HUES6 (cell line): ENCODE data around the gene DMXL1.

ENCODE experiments used
- H3K27ac ChIP-seq: 2 replicates; pipeline ENCODE4 v1.7.0; 2013; ENCODE audit warnings: low read depth, mild to moderate bottlenecking, low read length, inconsistent platforms
- H3K27me3 ChIP-seq: 2 replicates; pipeline ENCODE4 v1.6.1; 2013; ENCODE audit warnings: low read length; ENCODE audit not compliant: control insufficient read depth, insufficient read depth
- H3K36me3 ChIP-seq: 2 replicates; pipeline ENCODE4 v1.6.1; 2013; ENCODE audit warnings: low read length; ENCODE audit not compliant: control insufficient read depth, insufficient read depth
- H3K4me1 ChIP-seq: 2 replicates; pipeline ENCODE4 v1.6.1; 2013; ENCODE audit warnings: low read length; ENCODE audit not compliant: control insufficient read depth, insufficient read depth
- H3K4me3 ChIP-seq: 2 replicates; pipeline ENCODE4 v1.5.1; 2013; ENCODE audit warnings: low read depth, low read length
- H3K9ac ChIP-seq: one replicate; pipeline ENCODE4 v1.6.1; 2013; ENCODE audit warnings: mild to moderate bottlenecking, low read length
- H3K9me3 ChIP-seq: 2 replicates; pipeline ENCODE4 v1.6.1; 2013; ENCODE audit warnings: low read depth, low read length; ENCODE audit not compliant: control insufficient read depth, insufficient read depth

Gene DMXL1

GRCh38 chr5:119282628-119283027 lies 211.7 kb downstream of the DMXL1 start:
- H3K4me3 ChIP-seq, result no peak overlapping the region
- H3K27me3 ChIP-seq, result no peaks in the 10 kb centered on the region
- H3K36me3 ChIP-seq, result no peaks in the 10 kb centered on the region
- peaks cover 9% of the 10 kb centered on the region; the same call in 1 of the 2 replicates for H3K4me1 ChIP-seq
- H3K9ac ChIP-seq, result no peak overlapping the region
- H3K27ac ChIP-seq, result no peak overlapping the region
- no peaks in the 10 kb centered on the region for H3K9me3 ChIP-seq

- Histone ChIP-seq H3K4me3 (no peak overlapping the region), H3K4me1 (peaks cover 18% of the 10 kb centered on the region; the same call in 1 of the 2 replicates), H3K9ac (no peak overlapping the region), H3K36me3 (no peaks in the 10 kb centered on the region), H3K27ac (no peak overlapping the region), H3K9me3 (no peaks in the 10 kb centered on the region), H3K27me3 (no peaks in the 10 kb centered on the region)
Observed at GRCh38 chr5:119284031-119284430, 213.1 kb downstream of the DMXL1 start.

- H3K9me3 ChIP-seq, result no peaks in the 10 kb centered on the region
- no peak overlapping the region for H3K9ac ChIP-seq
- no peaks in the 10 kb centered on the region for H3K27me3 ChIP-seq
- H3K36me3 ChIP-seq, result no peaks in the 10 kb centered on the region
- no peak overlapping the region for H3K27ac ChIP-seq
- H3K4me3 ChIP-seq, result no peak overlapping the region
- peaks cover 30% of the 10 kb centered on the region for H3K4me1 ChIP-seq
Observed at GRCh38 chr5:119285070-119285916, 214.4 kb downstream of the DMXL1 start.

- no peak overlapping the region for H3K9ac ChIP-seq
- H3K27me3 ChIP-seq, result no peaks in the 10 kb centered on the region
- H3K36me3 ChIP-seq, result no peaks in the 10 kb centered on the region
- H3K9me3 ChIP-seq, result no peaks in the 10 kb centered on the region
- no peak overlapping the region for H3K4me3 ChIP-seq
- H3K27ac ChIP-seq, result no peak overlapping the region
- H3K4me1 ChIP-seq, result peaks cover 45% of the 10 kb centered on the region
Observed at GRCh38 chr5:119286511-119287488, 215.9 kb downstream of the DMXL1 start.

- Histone ChIP-seq H3K9me3 (no peaks in the 10 kb centered on the region), H3K27me3 (no peaks in the 10 kb centered on the region), H3K9ac (peak overlapping the region; percentile 45), H3K36me3 (no peaks in the 10 kb centered on the region), H3K4me1 (peaks cover 49% of the 10 kb centered on the region), H3K27ac (peak overlapping the region; percentile 44; the same call in 1 of the 2 replicates), H3K4me3 (no peak overlapping the region)
Observed at GRCh38 chr5:119287547-119288111, 216.7 kb downstream of the DMXL1 start.

GRCh38 chr5:119288379-119289033 lies 217.6 kb downstream of the DMXL1 start:
- peaks cover 49% of the 10 kb centered on the region for H3K4me1 ChIP-seq
- H3K27me3 ChIP-seq, result no peaks in the 10 kb centered on the region
- H3K9me3 ChIP-seq, result peaks cover 4% of the 10 kb centered on the region; the same call in 1 of the 2 replicates
- H3K36me3 ChIP-seq, result no peaks in the 10 kb centered on the region
- H3K27ac ChIP-seq, result peak overlapping the region; percentile 44; the same call in 1 of the 2 replicates
- H3K4me3 ChIP-seq, result no peak overlapping the region
- H3K9ac ChIP-seq, result no peak overlapping the region

- no peak overlapping the region for H3K9ac ChIP-seq
- peaks cover 5% of the 10 kb centered on the region; the same call in 1 of the 2 replicates for H3K9me3 ChIP-seq
- no peak overlapping the region for H3K4me3 ChIP-seq
- H3K27ac ChIP-seq, result no peak overlapping the region
- no peaks in the 10 kb centered on the region for H3K36me3 ChIP-seq
- H3K4me1 ChIP-seq, result peaks cover 49% of the 10 kb centered on the region
- no peaks in the 10 kb centered on the region for H3K27me3 ChIP-seq
Observed at GRCh38 chr5:119289438-119290044, 218.7 kb downstream of the DMXL1 start.

- Histone ChIP-seq H3K4me1 (peaks cover 49% of the 10 kb centered on the region), H3K27me3 (no peaks in the 10 kb centered on the region), H3K4me3 (no peak overlapping the region), H3K36me3 (no peaks in the 10 kb centered on the region), H3K9ac (no peak overlapping the region), H3K9me3 (peaks cover 5% of the 10 kb centered on the region; the same call in 1 of the 2 replicates), H3K27ac (no peak overlapping the region)
Observed at GRCh38 chr5:119290161-119290569, 219.3 kb downstream of the DMXL1 start.

GRCh38 chr5:119290607-119291006 lies 219.7 kb downstream of the DMXL1 start:
- Histone ChIP-seq H3K9me3 (peaks cover 5% of the 10 kb centered on the region; the same call in 1 of the 2 replicates), H3K36me3 (no peaks in the 10 kb centered on the region), H3K4me1 (peaks cover 49% of the 10 kb centered on the region), H3K27me3 (no peaks in the 10 kb centered on the region), H3K4me3 (no peak overlapping the region), H3K27ac (no peak overlapping the region), H3K9ac (no peak overlapping the region)

- Histone ChIP-seq H3K36me3 (no peaks in the 10 kb centered on the region), H3K27me3 (no peaks in the 10 kb centered on the region), H3K9me3 (peaks cover 5% of the 10 kb centered on the region; the same call in 1 of the 2 replicates), H3K4me1 (peaks cover 49% of the 10 kb centered on the region), H3K9ac (no peak overlapping the region), H3K27ac (no peak overlapping the region), H3K4me3 (no peak overlapping the region)
Observed at GRCh38 chr5:119291056-119291455, 220.2 kb downstream of the DMXL1 start.
